B cell (primary cell): Measurements from ENCODE around the gene CD200R1L. TPM values are rescaled to one million over a fixed set of nuclear protein-coding genes. Genes with fewer than 3 reads are reported as not detected.

ENCODE experiments used
- ATAC-seq: fragments of 200-7000 bp; cut with Tn5 transposase; one replicate; pipeline ENCODE4 v1.10.0; 2021; ENCODE audit warnings: low read depth, mild to moderate bottlenecking, moderate number of reproducible peaks, moderate library complexity
- CTCF ChIA-PET: fragments of 350-600 bp; sonication (Branson Sonifier 250); formaldehyde crosslinking; loops from one replicate; lab custom pipeline; 2021; ENCODE audit warnings: antibody characterized with exemption, inconsistent platforms; lab: Charles Lee
- POLR2A ChIA-PET: fragments of 350-600 bp; sonication (Branson Sonifier 250); formaldehyde crosslinking; loops from one replicate; lab custom pipeline; 2021; ENCODE audit warnings: antibody characterized with exemption; lab: Charles Lee
- DNase-seq: peaks from one replicate; pipeline ENCODE4 v3.0.0; 2013
- H2AFZ ChIP-seq: 2 replicates; pipeline ENCODE4 v1.6.1; 2012; ENCODE audit warnings: mild to moderate bottlenecking, low read depth, low read length; ENCODE audit not compliant: insufficient read depth, poor library complexity, severe bottlenecking
- H3K27ac ChIP-seq, 2 donors: 1 replicate in 1 of 2; 2 replicates in 1 of 2; pipeline ENCODE4 v1.5.1; 2012 to 2013; ENCODE audit warnings: low read length in 2 of 2, mild to moderate bottlenecking in 2 of 2, moderate library complexity in 1 of 2
- H3K27me3 ChIP-seq, 4 experiments: fragments of 200-600 bp in 1 of 4; sonication (generic) in 1 of 4; replicated peaks in 1 of 4; 1 replicate in 2 of 4; 2 replicates in 2 of 4; pipeline versions ENCODE4 v1.6.1 to v1.7.0; 2013 to 2016; ENCODE audit warnings: low read length in 3 of 4, mild to moderate bottlenecking in 2 of 4, mixed read lengths in 1 of 4, moderate library complexity in 1 of 4; ENCODE audit not compliant: insufficient read depth in 4 of 4, control insufficient read depth in 3 of 4; ENCODE audit errors: control extremely low read depth in 1 of 4
- H3K36me3 ChIP-seq, 2 experiments: replicated peaks in 1 of 2; 1 replicate in 1 of 2; 2 replicates in 1 of 2; pipeline versions ENCODE4 v1.6.1 to v1.7.1; 2013; ENCODE audit warnings: low read length in 1 of 2; ENCODE audit not compliant: insufficient read depth in 2 of 2, control insufficient read depth in 1 of 2; ENCODE audit errors: control extremely low read depth in 1 of 2, extremely low read depth in 1 of 2
- H3K4me1 ChIP-seq, 2 donors: fragments of 200-600 bp in 1 of 2; sonication (generic) in 1 of 2; 1 replicate in 1 of 2; 2 replicates in 1 of 2; pipeline versions ENCODE4 v1.5.1 to v1.6.1; 2013 to 2017; ENCODE audit warnings: low read length in 2 of 2; ENCODE audit not compliant: control insufficient read depth in 2 of 2, insufficient read depth in 2 of 2
- H3K4me2 ChIP-seq: replicated peaks from 2 replicates; pipeline ENCODE3; 2012; ENCODE audit warnings: mild to moderate bottlenecking, low read depth, low read length; ENCODE audit not compliant: poor library complexity, severe bottlenecking
- H3K4me3 ChIP-seq, 5 experiments: fragments of 200-600 bp in 1 of 5; sonication (generic) in 1 of 5; 1 replicate in 3 of 5; 2 replicates in 2 of 5; pipeline versions ENCODE4 v1.5.1 to v1.7.0; 2011 to 2016; ENCODE audit warnings: low read length in 4 of 5, mild to moderate bottlenecking in 4 of 5, low read depth in 2 of 5, control low read depth in 1 of 5, moderate library complexity in 1 of 5; ENCODE audit not compliant: insufficient read depth in 1 of 5; ENCODE audit errors: control extremely low read depth in 1 of 5, extremely low read depth in 1 of 5
- H3K79me2 ChIP-seq: fragments of 200-600 bp; sonication (generic); one replicate; pipeline ENCODE4 v1.6.0; 2016; ENCODE audit warnings: low read length; ENCODE audit not compliant: control insufficient read depth, insufficient read depth
- H3K9ac ChIP-seq: fragments of 200-600 bp; sonication (generic); 2 replicates; pipeline ENCODE4 v1.6.1; 2017; ENCODE audit warnings: mild to moderate bottlenecking, low read length, moderate library complexity
- H3K9me3 ChIP-seq, 3 donors: one replicate each; pipeline versions ENCODE4 v1.6.1 to v1.7.1; 2013; ENCODE audit warnings: low read length in 2 of 3; ENCODE audit not compliant: control insufficient read depth in 2 of 3, insufficient read depth in 1 of 3; ENCODE audit errors: control extremely low read depth in 1 of 3
- H4K20me1 ChIP-seq: 2 replicates; pipeline ENCODE4 v1.6.0; 2012; ENCODE audit warnings: mild to moderate bottlenecking, low read length; ENCODE audit not compliant: insufficient read depth, control insufficient read depth, poor library complexity, severe bottlenecking
- H3K27ac Mint-ChIP-seq: one replicate; pipeline ENCODE4 v1.8.0; 2021; ENCODE audit warnings: mixed read lengths
- H3K27me3 Mint-ChIP-seq: one replicate; pipeline ENCODE4 v1.8.0; 2021; ENCODE audit warnings: mixed read lengths
- H3K4me1 Mint-ChIP-seq: one replicate; pipeline ENCODE4 v1.8.0; 2021; ENCODE audit warnings: mixed read lengths
- H3K4me3 Mint-ChIP-seq: one replicate; pipeline ENCODE4 v1.8.0; 2021; ENCODE audit warnings: mixed read lengths
- H3K9me3 Mint-ChIP-seq: one replicate; pipeline ENCODE4 v1.8.0; 2022; ENCODE audit warnings: mixed read lengths; ENCODE audit not compliant: insufficient read depth
- EZH2 ChIP-seq: IDR thresholded peaks from 2 replicates; pipeline ENCODE4 v1.6.1; 2012; ENCODE audit warnings: borderline replicate concordance, low read depth, mild to moderate bottlenecking, moderate library complexity, low read length; ENCODE audit not compliant: insufficient read depth, poor library complexity, severe bottlenecking
- WGBS: methylation state at CpG from one replicate; pipeline ENCODE4 v1.1.5; 2013; ENCODE audit warnings: missing lambda C conversion rate; ENCODE audit not compliant: insufficient coverage; 5-methylcytosine and 5-hydroxymethylcytosine counted together
- intact Hi-C: fragments of 100-400 bp; cut with micrococcal nuclease; formaldehyde crosslinking; loops from one replicate; pipeline ENCODE4 v1.10.0; 2022
- polyA plus RNA-seq: library from polyadenylated mRNA; depleted of rRNA; stranded (reverse); fragments of >200 nt; gene quantifications from 2 replicates; pipeline ENCODE4 v1.2.3, GENCODE V29; 2012
- total RNA-seq, 2 donors: library from RNA; stranded (reverse); fragments of 120-200 nt in 1 of 2; gene quantifications; 1 replicate in 1 of 2; 2 replicates in 1 of 2; pipeline versions ENCODE4 v1.2.3 to v1.2.4, GENCODE V29; 2013 to 2022
- TF ChIP-seq, protein P1 (sequence below): fragments of 200-600 bp; IDR thresholded peaks from one replicate; pipeline ENCODE4 v1.8.0; 2022; ENCODE audit warnings: antibody characterized with exemption, mild to moderate bottlenecking

Gene CD200R1L
- total and polyA plus RNA-seq, 2 donors (not counting 1 experiment from before 2014, with no cell fraction given) = not detected

DNA sequence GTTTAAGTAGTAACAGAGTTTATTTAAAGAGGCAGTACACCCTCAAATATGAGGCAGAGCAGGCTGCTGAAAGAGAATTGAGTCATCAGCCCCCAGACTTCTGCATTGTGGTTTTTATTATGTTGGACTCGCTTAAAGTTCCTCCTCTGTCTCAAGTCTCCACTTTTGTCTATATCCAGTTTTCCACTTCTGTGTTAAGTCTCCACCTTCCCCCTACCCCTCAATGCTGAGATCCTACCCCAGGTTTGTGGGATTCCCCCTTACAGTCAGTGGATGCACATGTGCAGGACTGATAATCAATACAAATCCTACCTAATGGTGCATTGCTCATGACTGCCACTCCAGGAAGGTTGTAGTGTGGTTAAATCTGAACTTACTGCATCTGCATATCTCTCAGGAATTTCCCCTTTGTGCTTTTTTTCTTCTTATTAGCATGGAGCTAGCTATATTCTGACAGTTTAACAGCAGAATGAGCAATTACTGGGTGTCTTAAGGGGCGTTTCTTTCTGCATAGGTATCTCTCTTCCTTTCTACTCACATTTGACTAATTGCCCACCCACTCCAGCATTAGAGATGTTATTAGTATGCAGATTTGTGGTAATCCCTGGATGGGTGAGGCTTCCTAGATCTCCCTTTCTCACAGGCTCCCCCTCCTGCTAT lies 11.9 kb upstream of the CD200R1L start:
- no peak for TF ChIP-seq EZH2
- TF ChIP-seq, protein P1, sequence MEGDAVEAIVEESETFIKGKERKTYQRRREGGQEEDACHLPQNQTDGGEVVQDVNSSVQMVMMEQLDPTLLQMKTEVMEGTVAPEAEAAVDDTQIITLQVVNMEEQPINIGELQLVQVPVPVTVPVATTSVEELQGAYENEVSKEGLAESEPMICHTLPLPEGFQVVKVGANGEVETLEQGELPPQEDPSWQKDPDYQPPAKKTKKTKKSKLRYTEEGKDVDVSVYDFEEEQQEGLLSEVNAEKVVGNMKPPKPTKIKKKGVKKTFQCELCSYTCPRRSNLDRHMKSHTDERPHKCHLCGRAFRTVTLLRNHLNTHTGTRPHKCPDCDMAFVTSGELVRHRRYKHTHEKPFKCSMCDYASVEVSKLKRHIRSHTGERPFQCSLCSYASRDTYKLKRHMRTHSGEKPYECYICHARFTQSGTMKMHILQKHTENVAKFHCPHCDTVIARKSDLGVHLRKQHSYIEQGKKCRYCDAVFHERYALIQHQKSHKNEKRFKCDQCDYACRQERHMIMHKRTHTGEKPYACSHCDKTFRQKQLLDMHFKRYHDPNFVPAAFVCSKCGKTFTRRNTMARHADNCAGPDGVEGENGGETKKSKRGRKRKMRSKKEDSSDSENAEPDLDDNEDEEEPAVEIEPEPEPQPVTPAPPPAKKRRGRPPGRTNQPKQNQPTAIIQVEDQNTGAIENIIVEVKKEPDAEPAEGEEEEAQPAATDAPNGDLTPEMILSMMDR = no peak
- H3K79me2 ChIP-seq = no peaks in the 10 kb centered on the region
- H3K4me2 ChIP-seq = peak overlapping the region; percentile 24
- H3K27ac Mint-ChIP-seq = peak overlapping the region; percentile 69
- POLR2A ChIA-PET = no interaction called here
- H3K4me1 ChIP-seq = peaks cover 25 to 32% of the 10 kb centered on the region in 2 donors
- peaks cover 37% of the 10 kb centered on the region for H3K4me1 Mint-ChIP-seq
- H3K9me3 Mint-ChIP-seq = no peaks in the 10 kb centered on the region
- peak; percentile 65 for ATAC-seq
- H3K27me3 Mint-ChIP-seq = no peaks in the 10 kb centered on the region
- no peak overlapping the region for H3K9ac ChIP-seq
- no peak overlapping the region for H2AFZ ChIP-seq
- no peaks in the 10 kb centered on the region for H4K20me1 ChIP-seq
- WGBS = no CpG with 5 or more reads among the region's 2 CpGs
- H3K4me3 ChIP-seq = no peak overlapping the region
- no peaks in the 10 kb centered on the region for H3K27me3 ChIP-seq
- peak; percentile 50 for DNase-seq
- H3K36me3 ChIP-seq = no peaks in the 10 kb centered on the region
- intact Hi-C loops = loop anchor here (5.0 to 10.0 kb wide), 3 partner anchors 41 to 119 kb away; partner anchors contain the start of gene CD200R1
- CTCF ChIA-PET = interaction anchor here (1.1 to 1.4 kb wide), 2 partner anchors 121 to 124 kb away, joined by 3 to 4 read pairs; no protein-coding TSS in a partner anchor
- peaks cover 0 to 4% (median 2%) of the 10 kb centered on the region in 3 donors for H3K9me3 ChIP-seq
- H3K4me3 Mint-ChIP-seq = peak overlapping the region; percentile 66
- H3K27ac ChIP-seq = no peak overlapping the region

DNA sequence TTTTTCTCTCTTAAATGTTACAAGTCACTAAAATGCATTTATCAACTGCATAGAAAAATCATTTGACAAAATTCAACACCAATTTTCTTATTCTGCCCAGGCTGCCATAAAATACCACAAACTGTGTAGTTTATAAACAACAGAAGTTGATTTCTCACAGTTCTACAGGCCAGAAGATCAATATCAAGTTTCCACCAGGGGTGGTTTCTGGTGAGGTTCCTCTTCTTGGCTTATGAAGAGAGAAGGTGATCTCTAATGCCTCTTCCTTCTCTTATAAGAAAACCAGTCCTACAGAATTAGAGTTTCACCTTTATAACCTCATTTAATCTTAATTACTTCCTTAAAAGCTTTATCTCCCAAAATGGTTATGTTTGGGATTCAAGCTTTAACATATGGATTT lies 10.9 kb upstream of the CD200R1L start:
- no peaks in the 10 kb centered on the region for H4K20me1 ChIP-seq
- no peak overlapping the region for H3K9ac ChIP-seq
- Mint-ChIP-seq H3K27ac (no peak overlapping the region), H3K27me3 (no peaks in the 10 kb centered on the region), H3K4me3 (peak overlapping the region; percentile 66), H3K9me3 (no peaks in the 10 kb centered on the region), H3K4me1 (peaks cover 37% of the 10 kb centered on the region)
- intact Hi-C loops = loop anchor here (2.0 to 10.0 kb wide), 4 partner anchors 15 to 120 kb away; partner anchors contain the start of gene CD200R1
- TF ChIP-seq EZH2 = no peak
- TF ChIP-seq, protein P1 = no peak
- no peaks in the 10 kb centered on the region for H3K27me3 ChIP-seq
- H3K4me3 ChIP-seq = no peak overlapping the region
- ATAC-seq = no peak
- peak; percentile 26 for DNase-seq
- peaks cover 0 to 4% (median 2%) of the 10 kb centered on the region in 3 donors for H3K9me3 ChIP-seq
- peak overlapping the region; percentile 17 for H3K4me2 ChIP-seq
- H2AFZ ChIP-seq = no peak overlapping the region
- POLR2A ChIA-PET = no interaction called here
- CTCF ChIA-PET = no interaction called here
- peaks cover 25 to 32% of the 10 kb centered on the region in 2 donors for H3K4me1 ChIP-seq
- H3K27ac ChIP-seq = no peak overlapping the region
- H3K36me3 ChIP-seq = no peaks in the 10 kb centered on the region
- no peaks in the 10 kb centered on the region for H3K79me2 ChIP-seq
